ENCODE results near the gene TSPAN18. TPM values are rescaled to one million over a fixed set of nuclear protein-coding genes. Genes with fewer than 3 reads are reported as not detected.

The TSPAN18 gene
- total and polyA plus RNA-seq, 2 of the 4 experiments (the other 2 are of a cell fraction) = 0.36 to 1.1 TPM

DNA sequence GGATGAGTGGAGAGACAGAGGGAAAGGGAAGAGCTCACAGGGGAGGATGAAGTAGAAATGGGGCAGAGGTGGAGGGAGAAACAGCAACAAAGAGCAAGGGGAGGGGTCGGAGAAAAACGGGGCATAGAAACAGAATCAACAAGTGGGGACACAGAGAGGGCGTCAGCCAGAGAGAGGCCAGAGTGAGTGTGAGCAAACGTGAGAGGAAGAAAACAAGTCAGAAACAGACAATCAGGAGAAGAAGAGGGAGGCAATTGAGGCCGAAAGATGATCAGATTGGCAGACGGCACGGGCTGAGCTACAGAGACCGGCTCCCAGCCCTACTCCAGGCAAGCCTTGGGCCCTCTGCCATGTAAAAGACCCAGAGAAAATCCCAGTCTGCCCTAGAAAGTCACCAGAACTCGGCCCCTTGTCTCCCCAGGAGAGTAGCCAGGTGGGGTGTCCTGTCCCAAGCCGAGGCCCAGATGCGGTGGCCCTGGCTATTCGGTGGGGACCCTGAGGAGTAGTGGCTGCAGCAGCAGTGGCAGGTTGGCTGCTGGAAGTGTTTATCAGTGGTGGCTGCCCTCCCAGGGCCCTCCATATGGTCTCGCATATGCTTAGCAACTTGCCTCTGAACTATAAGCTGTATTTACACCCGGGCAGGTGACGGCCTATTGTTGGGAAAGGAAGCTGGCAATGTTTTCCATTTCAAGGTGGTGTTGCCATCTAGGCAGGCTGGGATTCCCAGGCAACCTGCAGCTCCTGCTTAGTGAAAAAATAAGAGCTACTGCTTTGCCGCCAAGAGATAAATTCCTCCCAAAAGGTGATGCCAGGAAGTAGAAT lies 14.8 kb upstream of the TSPAN18 start:
- Histone ChIP-seq H3K14ac (replicated peaks; ENCODE audit: low read depth, low read length) (no peak overlapping the region), H2BK15ac (ENCODE audit: low read depth, low read length) (no peak overlapping the region), H3K79me1 (ENCODE audit: low read depth in 1 of 2, low read length in 2 of 2) (no peaks in the 10 kb centered on the region), H3K27me3 (ENCODE audit: control insufficient read depth, insufficient read depth, low read length) (peaks cover 42% of the 10 kb centered on the region), H2BK5ac (ENCODE audit: low read depth, low read length, poor library complexity, severe bottlenecking) (no peak overlapping the region), H3K18ac (ENCODE audit: low read depth, low read length) (no peak overlapping the region), H3K9me3 (ENCODE audit: control insufficient read depth, insufficient read depth, low read length) (peaks cover 4% of the 10 kb centered on the region), H3K4ac (ENCODE audit: low read depth, low read length) (no peak overlapping the region), H3K4me2 (ENCODE audit: low read depth, low read length) (no peak overlapping the region), H3K36me3 (ENCODE audit: control insufficient read depth, insufficient read depth, low read length) (no peaks in the 10 kb centered on the region), H2AFZ (replicated peaks; ENCODE audit: low read length, poor library complexity) (no peak overlapping the region), H4K91ac (ENCODE audit: insufficient read depth, low read depth, low read length) (no peak overlapping the region), H3K27ac (ENCODE audit: insufficient read depth, low read length) (no peak overlapping the region), H4K8ac (ENCODE audit: low read depth in 2 of 2, low read length in 2 of 2) (no peak overlapping the region), H2BK120ac (ENCODE audit: low read depth, low read length) (no peak overlapping the region), H3K56ac (ENCODE audit: extremely low read depth, insufficient read depth, low read length) (no peak overlapping the region), H3K9me1 (ENCODE audit: insufficient read depth, low read length) (no peaks in the 10 kb centered on the region), H3K4me1 (ENCODE audit: control insufficient read depth, insufficient read depth, low read length) (no peaks in the 10 kb centered on the region), H4K20me1 (ENCODE audit: insufficient read depth, low read length) (no peaks in the 10 kb centered on the region), H2AK5ac (ENCODE audit: low read depth, low read length) (no peak overlapping the region), H2BK20ac (ENCODE audit: low read depth, low read length) (no peak overlapping the region), H3K23ac (ENCODE audit: low read depth, low read length) (no peak overlapping the region), H3K9ac (ENCODE audit: low read depth, low read length) (no peak overlapping the region), H4K5ac (ENCODE audit: low read depth, low read length) (no peak overlapping the region), H3K4me3 (ENCODE audit: insufficient read depth, low read depth, low read length) (no peak overlapping the region), H2AK9ac (replicated peaks; ENCODE audit: low read depth, low read length, poor library complexity) (no peak overlapping the region)
- DNase-seq (no peak), ATAC-seq (ENCODE audit: low read depth) (no peak)
- 44% methylated on average over 5 of the region's 16 CpGs; no CpG with 5 or more reads in 1 of the 2 experiments for WGBS, 2 experiments (ENCODE audit: extremely low coverage in 2 of 2, insufficient read length in 1 of 2)
- dilution Hi-C loops (cut with HindIII; ENCODE audit: low sequenced_read_pairs, unreplicated experiment) = no loop called here
- POLR2A ChIA-PET (ENCODE audit: unreplicated experiment) = interaction anchor here (0.6 kb wide), 1 partner anchor 121 kb away, joined by 3 read pairs; no protein-coding TSS in a partner anchor
- in situ Hi-C loops (cut with MboI; ENCODE audit: low sequenced_read_pairs) = loop anchor here (5.0 kb wide), 1 partner anchor 85 kb away; no protein-coding TSS in a partner anchor
- BruUV-seq (replicated peaks) = no TSS peak
- TF ChIP-seq RAD21 (IDR thresholded peaks at IDR 0.05; ENCODE audit: low read length) (no peak), CEBPB (IDR thresholded peaks at IDR 0.05; ENCODE audit: low read depth, low read length) (no peak), NFE2L2 (IDR thresholded peaks at IDR 0.05; ENCODE audit: low read depth, low read length) (no peak), BHLHE40 (IDR thresholded peaks at IDR 0.05; ENCODE audit: low read depth, low read length) (no peak)
- TF ChIP-seq, protein P1, sequence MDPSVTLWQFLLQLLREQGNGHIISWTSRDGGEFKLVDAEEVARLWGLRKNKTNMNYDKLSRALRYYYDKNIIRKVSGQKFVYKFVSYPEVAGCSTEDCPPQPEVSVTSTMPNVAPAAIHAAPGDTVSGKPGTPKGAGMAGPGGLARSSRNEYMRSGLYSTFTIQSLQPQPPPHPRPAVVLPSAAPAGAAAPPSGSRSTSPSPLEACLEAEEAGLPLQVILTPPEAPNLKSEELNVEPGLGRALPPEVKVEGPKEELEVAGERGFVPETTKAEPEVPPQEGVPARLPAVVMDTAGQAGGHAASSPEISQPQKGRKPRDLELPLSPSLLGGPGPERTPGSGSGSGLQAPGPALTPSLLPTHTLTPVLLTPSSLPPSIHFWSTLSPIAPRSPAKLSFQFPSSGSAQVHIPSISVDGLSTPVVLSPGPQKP (IDR thresholded peaks at IDR 0.05; ENCODE audit: borderline replicate concordance, low read depth, low read length) = no peak
- intact Hi-C loops (cut with micrococcal nuclease) = no loop called here
- CTCF ChIA-PET = interaction anchor here (0.7 kb wide), 1 partner anchor 156 kb away, joined by 4 read pairs; no protein-coding TSS in a partner anchor

Data from IMR-90 (cell line).